NCI-H1092 treated with DMSO at 0.1 percent for 48 hours (cell line): ENCODE data around the gene FOXK1.

Experiments used
- DNase-seq: peaks from one replicate; lab custom pipeline; 2025; lab: John Stamatoyannopoulos, UW

Gene FOXK1

DNA sequence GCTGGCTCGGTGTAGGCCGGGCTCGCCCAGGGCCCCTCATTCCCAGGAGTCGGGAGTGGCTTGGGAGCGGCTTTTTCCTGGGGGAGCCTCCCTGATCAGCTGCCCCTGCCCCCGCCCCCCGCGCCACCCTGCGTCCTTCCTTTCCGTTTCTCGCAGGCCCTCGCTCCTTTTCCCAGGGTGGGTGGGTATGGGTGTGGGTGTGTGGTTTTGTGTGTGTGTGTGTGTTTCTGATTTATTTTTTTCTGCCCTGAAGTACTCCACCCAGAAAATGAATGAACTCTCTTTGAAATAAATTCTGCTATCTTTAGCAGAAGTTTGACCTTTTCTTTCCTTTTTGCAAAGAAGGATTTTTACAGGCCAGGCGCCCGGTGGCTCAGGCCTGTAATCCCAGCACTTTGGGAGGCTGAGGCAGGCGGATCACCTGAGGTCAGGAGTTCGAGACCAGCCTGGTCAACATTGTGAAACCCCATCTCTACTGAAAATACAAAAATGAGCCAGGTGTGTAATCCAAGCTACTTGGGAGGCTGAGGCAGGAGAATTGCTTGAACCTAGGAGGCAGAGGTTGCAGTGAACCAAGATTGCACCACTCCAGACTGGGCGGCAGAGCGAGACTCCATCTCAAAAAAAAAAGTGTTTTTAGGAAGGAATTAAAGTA lies 63.3 kb downstream of the FOXK1 start:
- DNase-seq = no peak

DNA sequence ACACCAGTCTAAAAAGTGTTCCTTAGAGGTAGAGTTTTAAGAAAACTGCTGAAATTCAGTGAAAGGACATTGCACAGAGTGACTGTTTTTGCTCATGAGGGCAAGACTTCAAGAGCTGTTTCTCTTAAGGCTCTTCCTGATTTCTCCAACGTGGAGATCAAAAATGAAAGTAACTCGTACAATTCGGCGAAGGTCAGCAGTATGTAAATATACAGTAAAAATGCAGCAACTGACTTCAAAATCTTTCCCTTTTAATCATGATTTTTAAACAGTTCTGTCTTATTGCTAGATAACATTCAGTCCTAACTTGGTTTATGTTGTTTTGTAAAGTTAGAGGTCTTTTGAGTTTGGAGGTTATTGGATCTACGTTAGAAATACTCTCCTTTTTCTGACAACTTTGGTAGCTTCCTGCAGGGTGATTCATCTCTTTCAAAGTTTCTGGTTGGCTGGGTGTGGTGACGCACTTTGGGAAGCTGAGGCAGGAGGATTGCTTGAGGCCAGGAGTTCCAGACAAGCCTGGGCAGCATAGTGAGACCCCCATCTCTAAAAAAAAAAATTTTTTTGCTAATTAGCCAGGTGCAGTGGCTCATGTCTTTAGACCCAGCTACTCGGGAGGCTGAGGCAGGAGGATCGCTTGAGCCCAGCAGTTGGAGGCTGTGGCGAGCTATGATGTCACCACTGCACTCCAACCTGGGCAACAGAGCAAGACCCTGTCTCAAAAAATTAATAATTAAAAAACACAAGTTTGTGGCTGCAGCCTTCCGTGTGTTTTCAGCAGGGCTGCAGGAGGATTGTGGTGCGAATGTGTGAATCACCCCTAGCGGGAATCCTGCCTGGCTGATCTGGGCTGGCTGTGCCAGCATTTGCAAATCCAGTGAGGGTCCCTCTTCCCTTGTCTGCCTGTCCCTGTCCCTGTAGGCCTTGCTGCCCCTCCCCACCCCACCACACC lies 64.2 kb downstream of the FOXK1 start:
- DNase-seq = no peak

GRCh38 chr7:4747013-4747412 lies 64.9 kb downstream of the FOXK1 start:
- DNase-seq = no peak

DNA sequence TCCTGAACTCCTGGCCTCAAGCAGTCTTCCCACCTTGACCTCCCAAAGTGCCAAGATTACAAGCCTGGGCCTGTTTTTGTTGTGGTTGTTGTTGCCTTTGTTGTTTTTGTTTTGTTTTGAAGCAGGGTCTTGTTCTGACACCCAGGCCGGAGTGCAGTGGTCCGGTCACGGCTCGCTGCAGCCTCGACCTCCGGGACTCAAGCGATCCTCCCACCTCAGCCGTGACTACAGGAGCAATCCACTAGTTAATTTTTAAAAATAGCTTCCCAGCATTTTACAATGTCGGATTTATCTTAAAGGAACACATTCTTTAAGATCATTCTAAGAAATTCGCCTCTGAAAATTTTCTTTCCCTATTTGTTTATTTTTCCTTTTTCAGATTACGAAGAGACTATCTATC lies 65.7 kb downstream of the FOXK1 start:
- DNase-seq = no peak

GRCh38 chr7:4748231-4748681 lies 66.2 kb downstream of the FOXK1 start:
- DNase-seq = no peak

DNA sequence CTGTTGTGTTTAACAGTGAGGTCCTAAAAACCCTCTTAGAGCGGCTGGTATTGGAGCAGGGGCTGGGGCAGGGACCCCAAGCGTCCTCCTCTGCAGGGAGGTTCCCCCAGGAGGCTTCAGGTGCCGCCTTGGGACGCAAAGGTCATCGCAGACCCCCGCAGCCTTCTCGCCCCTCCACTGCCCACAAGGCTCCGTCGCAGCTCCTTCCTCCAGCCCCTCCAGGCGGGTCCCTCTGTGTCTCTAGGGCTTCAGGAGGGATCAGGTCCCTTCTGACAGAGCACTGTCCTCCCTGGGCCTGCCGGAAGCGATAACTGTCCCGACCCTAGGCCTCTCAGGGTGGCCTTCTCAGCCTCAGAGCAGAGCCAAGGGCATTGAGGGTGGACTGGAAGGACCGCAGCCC lies 67.3 kb downstream of the FOXK1 start:
- DNase-seq = no peak

GRCh38 chr7:4749798-4750197 lies 67.7 kb downstream of the FOXK1 start:
- DNase-seq = no peak

- DNase-seq = no peak
Measured at GRCh38 chr7:4751398-4751947, 69.4 kb downstream of the FOXK1 start.

GRCh38 chr7:4753598-4754432 lies 71.7 kb downstream of the FOXK1 start:
- DNase-seq = peak; percentile 67

- no peak for DNase-seq
Measured at GRCh38 chr7:4754433-4755010, 72.4 kb downstream of the FOXK1 start.

DNA sequence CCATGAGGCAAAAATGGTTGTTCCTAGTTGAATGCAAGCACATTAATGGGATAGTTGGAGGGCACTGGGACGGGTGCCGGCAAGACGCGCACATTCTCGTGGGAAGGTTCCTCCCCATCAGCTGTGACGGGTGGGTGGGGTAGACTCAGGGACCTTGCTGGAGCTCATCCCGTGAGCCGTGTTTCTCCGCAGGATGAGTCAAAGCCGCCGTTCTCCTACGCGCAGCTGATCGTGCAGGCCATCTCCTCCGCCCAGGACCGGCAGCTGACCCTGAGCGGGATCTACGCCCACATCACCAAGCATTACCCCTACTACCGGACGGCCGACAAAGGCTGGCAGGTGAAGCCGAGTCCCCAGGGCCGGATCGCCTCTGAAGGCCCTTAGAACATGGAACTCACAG lies 73.0 kb downstream of the FOXK1 start:
- DNase-seq = no peak

- DNase-seq = no peak
Measured at GRCh38 chr7:4758111-4758510, 76.0 kb downstream of the FOXK1 start.

DNA sequence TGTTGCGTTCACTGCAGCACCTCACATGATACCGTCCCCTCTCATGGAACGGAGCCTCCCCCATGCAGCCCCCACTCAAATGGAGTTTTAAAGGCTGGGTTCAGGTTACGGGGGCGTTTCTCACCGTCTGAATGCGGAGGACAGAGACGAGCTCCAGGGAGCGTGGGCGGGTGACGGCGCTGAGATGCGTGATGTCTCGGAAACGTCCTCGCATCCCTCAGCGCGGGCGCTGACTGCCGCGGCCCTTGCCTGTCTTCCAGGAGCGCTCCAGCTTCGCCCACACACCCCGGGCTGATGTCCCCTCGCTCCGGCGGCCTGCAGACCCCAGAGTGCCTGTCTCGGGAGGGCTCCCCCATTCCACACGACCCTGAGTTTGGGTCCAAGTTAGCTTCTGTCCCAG lies 76.7 kb downstream of the FOXK1 start:
- DNase-seq = no peak

DNA sequence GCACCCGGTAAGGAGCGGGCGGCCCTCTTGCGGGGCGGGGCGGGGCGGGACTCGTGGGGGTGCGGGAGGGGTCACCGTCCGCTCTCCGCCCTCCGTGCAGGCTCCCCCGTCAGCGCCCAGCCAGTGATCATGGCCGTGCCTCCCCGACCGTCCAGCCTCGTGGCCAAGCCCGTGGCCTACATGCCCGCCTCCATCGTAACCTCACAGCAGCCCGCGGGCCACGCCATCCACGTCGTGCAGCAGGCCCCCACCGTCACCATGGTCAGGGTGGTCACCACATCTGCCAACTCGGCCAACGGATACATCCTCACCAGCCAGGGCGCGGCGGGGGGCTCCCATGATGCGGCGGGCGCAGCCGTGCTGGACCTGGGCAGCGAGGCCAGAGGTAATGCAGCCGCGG lies 77.1 kb downstream of the FOXK1 start:
- DNase-seq = no peak

DNA sequence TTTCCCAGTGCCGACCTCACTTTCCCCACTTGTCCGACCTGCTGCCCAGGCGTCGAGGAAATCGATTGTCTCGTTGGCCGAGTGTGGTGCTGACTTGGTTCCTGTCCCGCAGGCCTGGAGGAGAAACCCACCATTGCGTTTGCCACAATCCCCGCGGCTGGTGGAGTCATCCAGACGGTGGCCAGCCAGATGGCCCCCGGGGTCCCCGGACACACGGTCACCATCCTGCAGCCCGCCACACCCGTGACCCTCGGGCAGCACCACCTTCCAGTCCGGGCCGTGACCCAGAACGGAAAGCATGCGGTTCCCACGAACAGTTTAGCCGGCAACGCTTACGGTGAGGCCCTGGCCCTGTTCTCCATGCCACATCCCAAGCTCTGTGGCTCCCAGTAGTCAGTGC lies 78.9 kb downstream of the FOXK1 start:
- DNase-seq = no peak

DNA sequence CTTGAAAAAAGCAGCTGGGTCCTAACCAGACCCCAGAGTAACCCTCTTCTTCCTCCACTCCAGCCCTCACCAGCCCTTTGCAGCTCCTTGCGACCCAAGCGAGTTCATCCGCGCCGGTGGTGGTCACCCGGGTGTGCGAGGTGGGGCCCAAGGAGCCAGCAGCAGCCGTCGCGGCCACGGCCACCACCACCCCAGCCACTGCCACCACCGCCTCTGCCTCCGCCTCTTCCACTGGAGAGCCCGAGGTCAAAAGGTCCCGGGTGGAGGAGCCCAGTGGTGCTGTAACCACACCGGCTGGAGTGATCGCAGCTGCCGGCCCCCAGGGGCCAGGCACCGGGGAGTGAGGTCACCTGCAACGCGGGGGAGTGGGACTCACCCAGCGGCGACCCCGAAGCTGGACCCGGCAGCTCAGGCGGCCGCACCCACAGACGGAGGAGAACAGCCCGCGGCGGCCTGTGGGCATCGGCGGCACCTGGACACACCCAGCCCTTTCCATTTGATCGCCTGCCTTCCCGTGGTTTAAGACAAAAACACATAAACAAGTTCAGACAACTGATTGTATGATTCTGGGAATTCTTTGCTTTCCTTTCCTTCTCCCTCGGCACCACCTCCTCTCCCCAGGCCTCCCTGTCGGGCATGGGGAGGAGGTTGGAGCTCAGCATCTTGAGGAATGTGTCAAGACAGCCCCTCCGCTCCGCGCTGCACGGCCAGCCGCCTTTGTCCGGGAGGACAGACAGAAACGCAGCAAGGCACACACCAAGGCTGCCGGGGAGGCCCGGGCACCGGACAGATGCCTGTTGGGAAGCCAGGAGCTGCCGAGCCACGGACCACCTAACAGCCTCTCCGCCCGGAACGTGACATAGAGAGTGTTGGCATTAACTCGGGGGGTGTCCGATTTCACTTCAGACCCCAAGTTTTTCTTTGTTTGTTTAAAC lies 80.3 kb downstream of the FOXK1 start:
- no peak for DNase-seq

DNA sequence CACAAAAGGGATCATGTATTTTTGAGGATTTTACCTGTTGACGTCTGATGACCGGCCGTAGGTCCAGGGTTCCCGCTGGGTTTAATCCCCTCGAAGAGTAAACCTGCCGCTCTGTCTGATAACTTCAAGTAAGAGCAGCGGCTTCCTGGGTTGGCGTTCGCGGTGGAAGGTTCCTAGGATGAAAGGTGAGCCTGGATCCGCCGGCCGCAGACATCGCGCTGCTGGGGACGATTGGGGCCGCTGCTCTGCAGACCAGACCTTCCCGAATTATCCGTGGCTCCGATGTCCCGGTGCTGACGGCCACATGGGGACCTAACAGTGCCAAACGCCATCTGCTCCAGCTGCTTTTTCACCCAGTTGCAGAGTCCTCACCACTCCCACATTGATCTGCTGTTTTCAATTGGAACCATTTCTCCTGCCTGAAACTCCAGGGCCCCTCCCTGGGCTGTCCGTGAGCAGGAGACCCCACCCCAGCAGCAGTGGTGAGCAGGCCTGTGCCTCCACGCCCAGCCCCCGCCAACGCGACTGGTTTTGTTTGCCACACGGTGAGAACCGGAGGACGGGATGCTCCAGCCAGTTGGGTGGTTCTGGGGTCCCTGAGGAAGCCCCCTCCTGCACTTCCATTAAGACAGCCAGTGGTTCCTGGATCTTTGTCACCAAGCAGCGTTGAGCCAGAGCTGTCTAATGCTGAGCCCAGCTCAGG lies 81.1 kb downstream of the FOXK1 start:
- DNase-seq = no peak

- no peak for DNase-seq
Measured at GRCh38 chr7:4763794-4764185, 81.7 kb downstream of the FOXK1 start.

DNA sequence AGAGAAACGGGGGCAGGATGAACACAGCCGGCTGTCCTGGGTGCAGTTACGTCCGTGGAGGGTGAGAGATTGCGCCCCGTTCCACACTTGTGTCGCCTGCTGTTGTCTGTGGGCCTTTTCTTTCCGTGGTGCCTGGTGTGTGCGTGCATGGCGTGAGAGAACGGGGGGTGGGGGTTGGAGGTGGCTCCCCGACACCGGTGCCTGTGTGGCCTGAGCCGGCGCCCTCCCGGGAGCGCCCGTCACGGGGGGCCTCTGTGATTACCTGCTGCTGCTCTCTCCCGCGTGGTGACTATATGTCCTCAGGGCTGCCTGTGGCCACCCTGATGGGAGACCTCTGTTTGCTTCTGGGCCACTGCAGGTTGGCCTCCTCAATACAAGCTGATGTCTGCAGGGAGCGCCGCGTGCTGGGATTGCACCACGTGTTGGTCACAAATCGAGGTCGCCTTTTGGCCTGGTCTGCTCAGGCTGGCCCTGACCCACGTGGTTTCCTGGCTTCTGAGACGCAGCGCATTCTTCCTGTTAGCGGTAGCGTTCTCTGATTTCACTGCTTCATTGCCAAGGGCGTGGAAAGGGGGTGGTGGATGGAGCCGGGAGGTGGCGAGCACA lies 82.4 kb downstream of the FOXK1 start:
- no peak for DNase-seq
